Vagina (tissue), 2 donors: ENCODE measurements around the gene PRM1.

ENCODE experiments used
- POLR2A ChIP-seq, 2 donors: fragments of 450-650 bp; IDR thresholded peaks; one replicate each; pipeline ENCODE4 v1.6.1; 2017; ENCODE audit warnings: antibody characterized with exemption in 2 of 2, mild to moderate bottlenecking in 2 of 2, moderate library complexity in 2 of 2
- POLR2AphosphoS5 ChIP-seq, 2 donors: sonication (generic); formaldehyde crosslinking; IDR thresholded peaks; one replicate each; pipeline ENCODE4 v1.9.0; 2017; ENCODE audit warnings: antibody characterized with exemption in 2 of 2, mild to moderate bottlenecking in 2 of 2, low read depth in 1 of 2; ENCODE audit not compliant: insufficient read depth in 1 of 2

GRCh38 chr16:11277607-11278337, 3.4 kb downstream of the PRM1 start:
- TF ChIP-seq POLR2AphosphoS5 (IDR thresholded peaks at IDR 0.05; ENCODE audit: insufficient read depth in 1 of 2, low read depth in 1 of 2) (no peak), POLR2A (IDR thresholded peaks at IDR 0.05) (no peak)
